ENCODE measurements around the gene ANAPC10.
"Not testable (repeated sequence)": the region's sequence is repeated elsewhere in the genome, so short reads cannot be mapped to it uniquely, and the experiment has no call there.

ANAPC10 gene

DNA sequence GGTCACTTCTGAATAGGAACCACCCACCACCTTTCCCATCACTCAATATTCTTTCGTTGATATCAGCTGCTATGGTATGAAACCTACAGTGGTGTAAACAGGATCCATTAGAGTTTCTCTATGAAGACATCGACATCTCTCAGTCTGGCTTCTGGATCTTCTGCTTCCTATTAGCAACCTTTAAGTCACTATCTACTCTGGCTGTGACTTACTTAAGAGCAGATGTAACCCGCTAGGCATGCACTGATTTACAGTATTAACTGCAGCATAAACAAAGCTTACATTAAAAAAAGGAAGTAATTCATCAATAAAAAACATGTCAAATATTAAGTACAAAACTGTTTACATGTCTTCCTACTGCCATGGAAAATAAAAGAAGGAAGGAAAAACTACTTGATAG is 96.4 kb downstream of the ANAPC10 start:
- no peak for DNase-seq

DNA sequence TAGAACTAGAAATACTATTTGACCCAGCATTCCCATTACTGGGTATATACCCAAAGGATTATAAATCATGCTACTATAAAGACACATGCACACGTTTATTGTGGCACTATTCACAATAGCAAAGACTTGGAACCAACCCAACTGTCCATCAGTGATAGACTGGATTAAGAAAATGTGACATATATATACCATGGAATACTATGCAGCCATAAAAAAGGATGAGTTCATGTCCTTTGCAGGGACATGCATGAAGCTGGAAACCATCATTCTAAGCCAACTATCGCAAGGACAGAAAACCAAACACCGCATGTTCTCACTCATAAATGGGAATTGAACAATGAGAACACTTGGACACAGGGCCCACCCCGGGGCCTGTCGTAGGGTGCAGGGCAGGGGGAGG is 97.3 kb downstream of the ANAPC10 start:
- DNase-seq: not testable (repeated sequence)

DNA sequence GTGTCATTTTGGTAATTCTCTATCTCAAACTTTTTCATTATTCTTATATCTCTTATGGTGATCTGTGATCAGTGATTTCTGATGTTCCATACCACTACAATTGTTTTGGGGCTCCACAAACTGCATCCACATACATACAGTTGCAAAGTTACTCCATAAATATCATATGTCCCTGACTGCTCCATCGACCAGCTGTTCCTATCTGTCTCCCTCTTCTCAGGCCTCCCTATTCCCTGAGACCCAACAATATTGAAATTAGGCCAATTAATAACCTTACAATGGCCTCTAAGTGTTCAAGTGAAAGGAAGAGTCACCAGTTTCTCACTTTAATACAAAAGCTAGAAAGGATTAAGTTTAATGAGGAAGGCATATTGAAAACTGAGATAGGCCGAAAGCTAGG is 108.7 kb downstream of the ANAPC10 start:
- no peak for DNase-seq

DNA sequence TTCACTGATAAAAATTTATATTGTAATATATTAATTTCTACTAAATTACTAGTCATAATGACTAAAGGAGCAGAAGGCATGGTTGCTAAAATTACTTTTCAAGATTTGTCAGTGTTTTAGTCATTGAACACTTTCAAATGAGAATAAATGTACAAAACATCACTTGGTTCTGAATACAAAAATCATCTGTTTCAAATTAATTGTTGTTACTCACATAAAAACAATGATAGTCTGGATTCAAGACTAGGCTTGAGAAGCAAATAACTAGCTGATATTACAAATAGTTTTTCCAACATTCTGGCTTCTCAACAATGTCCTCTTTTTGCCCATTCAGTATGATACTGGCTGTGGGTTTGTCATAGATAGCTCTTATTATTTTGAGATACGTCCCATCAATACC is 112.5 kb downstream of the ANAPC10 start:
- no peak for DNase-seq

DNA sequence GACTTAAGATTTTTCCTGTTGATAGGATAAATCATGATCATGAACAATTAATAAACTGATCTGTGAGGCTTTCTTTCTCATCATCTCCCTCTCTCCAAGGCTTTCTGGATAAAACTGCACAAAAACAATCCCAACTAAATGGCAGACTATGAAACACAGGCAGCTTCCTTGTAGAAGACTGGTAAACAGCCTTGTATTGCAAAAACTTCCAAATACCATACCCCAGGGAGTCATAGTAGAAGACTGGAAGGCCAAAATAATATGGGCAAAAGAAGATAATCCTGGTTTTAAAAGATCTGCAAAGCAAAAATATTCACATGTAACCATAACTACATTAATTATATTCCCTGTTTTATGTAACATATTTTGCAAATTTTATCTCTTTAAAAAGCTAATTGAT is 113.0 kb downstream of the ANAPC10 start:
- DNase-seq: no peak

DNA sequence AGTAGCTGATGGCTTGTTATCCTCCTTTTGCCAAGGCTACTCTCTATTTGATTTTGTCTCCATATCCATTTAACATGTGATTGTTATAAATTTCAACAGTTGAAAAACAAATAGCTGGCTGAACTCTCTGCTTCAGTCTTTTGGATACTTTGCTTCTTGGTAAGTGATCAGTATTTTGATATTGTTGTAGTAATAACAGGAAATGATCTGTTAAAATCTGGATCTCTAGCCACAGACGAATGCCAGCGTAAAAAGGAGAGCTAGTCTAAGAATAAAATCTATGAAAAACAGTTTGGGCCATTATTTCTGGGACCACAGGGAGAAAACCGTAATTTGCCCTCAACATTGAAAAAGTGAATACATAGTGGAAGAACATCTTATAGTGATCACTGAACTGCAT is 113.8 kb downstream of the ANAPC10 start:
- no peak for DNase-seq

DNA sequence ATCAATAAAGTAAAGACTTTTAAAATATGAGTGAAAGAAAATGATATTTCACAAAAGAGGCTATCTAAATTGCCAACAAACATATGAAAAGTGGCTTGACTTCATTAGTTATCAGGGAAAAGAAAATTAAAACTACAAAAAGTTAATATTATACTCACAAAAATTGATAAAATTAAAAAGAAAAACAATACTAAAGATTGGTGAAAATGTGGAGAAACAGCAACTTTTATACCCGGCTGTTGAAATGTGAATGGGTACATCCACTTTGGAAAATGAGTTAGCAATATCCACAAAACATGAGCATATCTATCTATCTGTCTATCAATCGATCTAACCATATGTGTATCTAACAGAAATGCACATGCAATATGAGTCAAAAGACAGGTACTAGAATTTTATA is 122.3 kb downstream of the ANAPC10 start:
- no peak for DNase-seq

DNA sequence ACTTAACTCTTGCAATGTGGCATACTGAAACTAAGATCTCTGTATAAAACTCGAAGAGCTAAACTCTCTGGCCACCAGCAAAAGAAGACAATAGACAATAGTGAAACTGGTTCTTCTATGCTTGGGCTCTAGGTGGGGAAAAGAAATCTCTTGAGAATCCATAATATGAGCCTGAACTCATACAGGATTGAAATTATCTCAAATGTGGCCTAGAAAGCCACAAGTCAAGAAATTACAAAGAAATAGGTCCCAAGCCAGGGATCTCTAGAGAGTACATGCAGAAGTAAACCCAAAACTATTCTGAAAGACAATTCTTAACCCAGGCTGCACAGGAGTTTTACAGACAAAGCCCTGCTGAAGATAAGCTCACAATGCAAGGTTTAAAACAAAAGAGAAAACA is 127.4 kb downstream of the ANAPC10 start:
- no peak for DNase-seq

DNA sequence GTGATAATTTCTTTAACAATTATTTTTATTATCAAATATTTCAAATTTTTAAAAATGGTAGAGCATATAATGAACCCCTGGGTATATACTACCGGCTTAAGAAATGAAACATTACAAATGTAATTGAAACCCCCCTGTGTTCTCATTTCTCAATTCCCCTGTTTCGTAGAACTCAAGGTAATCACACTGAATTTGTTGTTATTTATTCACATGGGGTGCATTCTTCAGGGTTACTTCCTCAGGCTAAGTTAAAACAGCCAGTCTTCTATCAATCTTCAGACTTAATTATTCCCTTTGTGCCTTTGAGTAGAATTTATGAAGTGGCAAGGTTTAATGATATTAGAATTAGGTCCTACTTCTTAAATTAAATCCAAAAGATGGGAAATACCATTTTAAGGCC is 128.2 kb downstream of the ANAPC10 start:
- DNase-seq: no peak

DNA sequence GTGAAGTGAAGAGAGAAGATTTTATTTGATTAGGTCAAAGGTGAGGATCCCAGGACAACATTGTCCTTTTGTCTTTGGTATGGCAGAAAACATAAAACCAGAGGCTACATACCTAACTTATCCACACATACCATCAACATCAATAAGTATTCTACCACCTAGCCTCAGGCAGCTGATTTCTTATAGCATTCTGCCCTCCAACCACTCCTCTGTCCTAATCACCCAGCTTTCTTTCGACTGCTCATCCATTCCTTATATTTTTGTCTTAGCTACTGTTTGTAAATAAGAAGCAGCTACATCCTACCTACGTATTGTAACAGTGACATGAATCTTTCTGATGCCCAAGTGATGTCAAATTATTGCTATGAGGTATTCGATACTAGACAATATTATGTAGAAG is 129.4 kb downstream of the ANAPC10 start:
- DNase-seq: no peak

DNA sequence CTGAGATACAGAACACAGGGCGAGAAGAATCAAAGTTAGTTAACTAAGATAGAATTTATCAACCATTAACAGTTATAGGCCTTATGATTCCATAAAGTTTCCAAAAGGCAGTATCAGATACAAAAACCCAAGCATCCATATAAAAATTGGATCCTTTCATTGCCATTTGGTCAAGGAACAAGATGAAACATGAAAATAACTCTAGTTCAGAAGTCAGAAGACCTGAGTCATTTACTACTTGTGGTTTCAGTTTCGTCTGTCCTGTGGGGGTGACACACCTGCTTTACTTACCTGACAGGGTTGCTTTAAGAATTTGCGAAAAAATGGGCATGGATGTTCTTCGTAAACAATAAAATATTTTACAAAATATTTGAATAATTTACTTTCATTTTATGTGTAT is 130.8 kb downstream of the ANAPC10 start:
- no peak for DNase-seq

DNA sequence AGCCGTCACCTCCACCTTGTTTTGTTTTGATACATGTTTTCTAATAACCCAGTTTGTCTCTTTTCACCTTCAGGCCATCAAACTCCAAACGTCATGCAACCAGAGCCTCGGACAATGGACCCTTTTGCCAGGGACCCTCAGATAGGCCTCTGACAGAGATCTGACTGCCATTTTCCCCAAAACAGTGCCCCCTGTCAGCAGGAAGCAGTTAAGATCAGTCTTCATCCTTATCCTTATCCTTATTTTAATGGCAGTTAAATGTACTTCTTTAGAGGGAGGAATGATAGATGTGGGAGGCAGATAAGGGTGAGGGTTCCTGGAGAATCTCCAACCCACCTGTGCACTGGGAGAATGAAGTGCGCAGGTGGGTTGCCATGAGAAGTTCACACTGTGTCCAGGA is 135.7 kb downstream of the ANAPC10 start:
- no peak for DNase-seq

DNA sequence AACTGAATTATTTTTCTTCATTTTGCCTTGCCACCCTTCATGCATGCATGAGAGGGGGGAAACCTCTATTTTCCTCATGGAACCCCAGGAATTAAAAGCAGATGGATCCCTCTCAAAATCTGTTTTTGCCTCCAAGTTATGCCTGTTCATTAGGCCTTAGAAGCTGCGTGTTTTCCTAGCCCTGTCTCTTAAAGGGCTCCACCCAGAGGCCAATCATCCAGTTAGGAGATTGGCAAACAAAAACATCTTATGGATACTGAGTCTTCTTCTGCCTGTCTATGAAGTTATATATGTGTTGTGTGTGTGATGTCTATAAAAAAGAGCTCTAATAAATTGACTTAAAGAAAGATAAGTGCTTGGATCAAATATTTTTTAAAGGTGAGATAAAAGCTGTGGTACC is 142.9 kb downstream of the ANAPC10 start:
- DNase-seq: no peak

DNA sequence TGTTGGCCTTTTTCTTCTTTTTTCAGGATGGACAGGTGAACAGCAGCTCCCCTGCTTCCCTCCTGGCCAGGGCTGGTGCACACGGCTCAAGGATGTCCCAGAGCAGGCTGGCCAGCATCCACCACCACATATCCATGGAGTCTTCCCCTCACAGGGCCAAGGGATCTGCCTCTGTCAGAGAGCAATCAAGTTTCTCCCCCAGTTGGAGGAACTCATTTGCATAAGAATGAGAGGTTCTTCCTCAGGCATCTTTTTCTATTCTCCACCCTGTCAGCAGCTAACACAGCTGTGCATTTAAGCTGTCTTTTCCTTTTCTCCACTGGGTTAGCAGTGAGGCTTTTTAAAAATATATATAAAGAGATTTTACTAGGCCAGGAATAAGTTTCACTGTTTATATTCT is 143.8 kb downstream of the ANAPC10 start:
- DNase-seq: no peak

DNA sequence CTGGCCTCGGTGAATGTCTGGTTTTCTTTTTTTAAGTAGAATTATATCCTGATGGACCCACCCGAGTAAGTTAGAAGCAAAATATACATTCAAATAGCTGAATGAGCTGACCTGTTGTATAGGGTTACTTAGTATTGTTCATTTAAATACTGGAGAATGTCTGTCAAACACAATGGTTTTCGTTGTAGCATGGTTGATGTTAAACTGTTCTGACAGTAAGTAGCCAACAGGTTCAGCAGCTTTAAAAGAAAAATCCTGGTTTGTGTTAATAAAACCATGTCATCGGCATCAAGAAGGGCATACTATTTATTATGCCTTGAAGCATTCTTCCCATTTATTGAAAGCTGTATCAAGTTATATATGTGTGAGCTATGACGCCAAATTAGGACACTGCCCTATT is 149.6 kb downstream of the ANAPC10 start:
- no peak for DNase-seq

DNA sequence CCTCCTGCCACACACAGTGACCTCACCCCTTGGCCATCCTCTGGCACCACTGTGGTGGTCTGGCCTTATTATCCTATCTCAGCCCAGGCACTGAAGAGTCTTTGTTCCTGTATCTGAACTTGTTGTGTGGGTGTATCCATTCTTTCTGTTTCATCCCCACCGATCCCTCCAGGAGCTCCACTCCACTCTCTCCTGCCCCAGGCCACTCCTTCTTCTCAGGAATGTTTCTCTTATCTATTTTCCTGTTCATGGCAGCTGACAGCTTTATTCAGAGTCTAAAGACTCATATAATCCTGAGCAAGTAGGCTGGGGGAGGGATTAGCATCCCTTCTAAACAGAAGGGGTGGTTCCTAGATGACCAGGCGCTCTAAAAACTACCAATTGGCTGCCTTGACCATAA is 150.0 kb downstream of the ANAPC10 start:
- no peak for DNase-seq
